Stimulated activated CD4-positive, alpha-beta T cell treated with anti-CD3 and anti-CD28 coated beads, Interleukin-1b, Interleukin-23, amount 100 ng/mL, for 48 hours (primary cell): ENCODE results near the gene HES5.

Experiments
- DNase-seq: peaks from one replicate; pipeline ENCODE4 v3.0.0-alpha.2; 2020

HES5 gene

DNA sequence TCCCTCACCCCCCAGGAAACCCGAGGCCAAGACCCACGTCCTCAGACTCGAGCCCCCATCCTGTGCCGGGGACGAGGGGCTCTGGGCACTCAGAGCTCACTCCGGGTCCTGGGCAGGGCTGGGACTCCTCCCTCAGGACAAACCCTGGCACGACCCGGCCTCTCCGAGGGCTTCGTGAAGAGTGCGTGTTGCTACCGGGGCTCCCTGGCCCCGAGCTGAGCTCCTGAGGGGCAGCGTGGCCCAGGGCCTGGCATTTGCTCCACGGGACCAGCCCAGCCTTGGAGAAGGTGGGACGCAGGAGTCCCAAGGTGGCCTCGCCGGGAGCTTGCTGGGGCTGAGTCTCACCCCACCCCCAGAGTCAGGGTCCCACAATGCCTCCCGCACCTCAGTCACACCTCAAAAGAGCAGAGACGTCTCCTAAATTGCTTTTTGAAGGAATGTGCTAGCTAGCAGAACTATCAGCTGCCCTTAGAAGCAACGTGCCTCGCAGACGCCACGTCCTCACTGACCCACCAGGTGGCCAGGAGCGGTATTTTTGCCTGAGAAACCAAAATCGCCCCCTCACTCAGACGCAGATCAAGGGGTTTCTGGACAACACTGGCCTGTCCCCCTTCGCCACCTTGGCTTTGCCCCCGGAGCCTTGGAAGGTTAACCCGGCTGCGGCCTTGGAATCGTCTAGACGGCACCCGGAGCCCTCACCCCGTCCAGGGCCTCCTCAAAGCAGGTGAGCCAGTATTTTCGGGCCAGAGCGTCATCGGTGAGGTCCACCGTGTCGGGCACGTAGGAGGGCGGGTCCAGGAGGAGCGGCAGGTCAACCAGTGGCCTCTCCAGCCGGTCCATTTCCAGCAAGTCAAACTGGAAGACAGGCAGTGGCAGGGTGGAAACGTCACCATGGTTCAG lies 14.9 kb downstream of the HES5 start:
- no peak for DNase-seq

DNA sequence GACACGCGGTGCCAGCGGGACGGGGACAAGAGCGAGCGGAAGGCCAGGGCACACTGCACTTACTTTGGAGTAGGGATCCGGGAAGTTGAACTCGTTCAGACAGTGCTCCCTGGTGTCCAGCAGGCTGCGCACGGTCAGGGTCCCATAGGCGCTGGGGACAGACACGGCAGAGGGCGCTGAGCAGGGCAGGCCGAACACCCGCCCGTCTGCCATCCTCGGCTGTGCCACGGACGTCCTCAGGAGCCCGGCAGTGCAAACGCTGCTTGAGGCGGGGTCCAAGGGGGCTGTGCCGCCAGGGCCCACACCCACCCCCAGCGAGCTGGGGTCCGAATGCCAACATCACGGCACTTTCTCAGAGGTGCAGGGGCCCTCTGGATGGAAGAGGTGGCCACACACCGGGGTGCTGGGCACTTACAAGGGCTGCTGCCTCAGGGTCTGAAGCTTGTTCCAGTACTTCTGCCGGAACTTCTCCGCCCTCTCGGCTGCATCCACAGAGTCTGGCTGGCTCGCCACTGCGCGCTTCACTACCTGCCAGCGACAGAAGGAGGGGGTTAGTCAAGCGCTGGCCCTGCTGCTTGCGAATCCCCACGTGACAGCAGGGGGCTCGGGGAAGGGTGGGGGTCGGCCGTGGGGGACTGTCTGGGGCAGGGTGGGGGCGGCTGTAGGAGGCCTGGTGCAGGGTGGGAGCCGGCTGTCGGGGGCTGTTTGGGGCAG lies 16.0 kb downstream of the HES5 start:
- no peak for DNase-seq

DNA sequence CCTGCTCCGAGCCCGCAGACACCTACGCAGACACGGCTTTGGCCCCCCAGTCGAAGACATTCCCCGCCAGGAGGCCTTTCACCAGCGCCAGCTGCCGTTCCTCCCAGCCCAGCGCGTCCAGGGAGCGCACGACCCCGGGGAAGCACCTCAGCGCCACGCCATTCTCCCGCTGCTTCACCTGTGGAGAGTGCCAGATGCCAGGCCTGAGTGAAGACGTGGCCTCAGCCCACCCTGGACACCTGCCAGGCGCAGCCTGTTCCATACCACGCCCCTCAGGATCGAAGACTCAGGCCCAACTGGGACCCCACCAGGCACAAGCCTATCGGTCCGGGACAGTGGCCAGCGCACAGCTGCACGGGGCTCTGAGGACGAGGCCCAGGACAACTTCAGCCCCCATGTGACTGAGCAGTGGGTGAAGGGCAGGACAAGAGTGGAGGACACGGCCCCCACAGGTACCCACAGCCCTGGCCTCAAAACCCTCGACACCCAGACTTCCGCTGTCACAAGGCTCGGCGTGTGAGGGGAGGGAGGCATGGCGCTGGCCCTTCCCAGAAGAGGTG lies 17.1 kb downstream of the HES5 start:
- no peak for DNase-seq

DNA sequence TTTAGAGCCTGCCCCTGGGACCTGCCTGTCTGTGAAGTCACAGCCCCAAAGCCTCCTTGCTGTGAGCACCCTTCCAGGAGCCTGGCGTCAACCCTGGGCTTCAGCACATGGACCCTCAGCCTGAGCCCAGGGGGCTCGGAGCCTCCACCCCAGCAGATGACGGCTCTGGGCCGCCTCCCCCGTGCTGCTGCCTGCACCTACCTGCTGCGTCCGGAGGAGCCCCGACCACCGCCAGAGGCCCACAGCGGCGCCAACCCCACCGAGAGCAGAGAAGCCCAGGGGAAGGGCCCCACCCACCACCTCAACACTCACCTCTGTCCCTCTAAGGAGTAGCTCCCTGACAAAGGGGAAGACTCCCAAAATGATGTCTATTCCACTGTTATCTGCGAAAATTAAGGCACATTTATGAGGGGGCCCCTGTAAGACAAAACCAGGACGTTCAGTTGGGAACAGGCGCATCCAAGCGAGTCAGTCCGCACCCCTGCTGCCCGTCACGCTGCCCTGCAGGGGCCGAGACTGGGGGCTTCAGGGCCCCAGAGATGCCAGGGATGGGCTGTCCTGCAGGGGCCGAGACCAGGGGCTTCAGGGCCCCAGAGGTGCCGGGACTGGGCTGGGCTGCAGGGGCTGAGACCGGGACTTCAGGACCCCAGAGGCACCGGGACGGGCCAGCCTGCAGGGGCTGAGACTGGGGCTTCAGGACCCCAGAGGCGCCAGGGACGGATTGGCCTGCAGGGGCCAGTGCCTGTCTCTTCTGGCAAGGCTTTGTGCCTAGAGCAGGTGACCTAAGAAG lies 19.5 kb downstream of the HES5 start:
- DNase-seq = no peak

DNA sequence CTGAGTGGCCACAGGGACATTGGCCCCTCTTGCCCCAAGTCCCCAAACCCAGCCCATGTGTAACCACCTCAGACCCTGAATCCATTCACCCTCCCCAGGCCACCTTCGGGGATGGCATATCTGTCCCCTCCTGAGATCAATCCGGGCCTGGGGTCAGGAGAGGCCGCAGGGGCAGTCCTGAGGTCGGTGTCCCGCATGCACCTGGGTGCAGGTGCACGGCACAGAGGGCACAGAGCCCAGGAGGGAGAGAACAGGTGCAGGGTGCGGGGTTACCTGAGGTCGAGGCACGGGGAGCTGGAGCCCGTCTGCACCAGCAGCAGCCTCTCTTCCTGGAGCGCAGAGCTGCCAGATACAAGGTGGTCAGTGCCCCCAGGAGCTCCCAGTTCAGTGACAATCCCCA lies 20.5 kb downstream of the HES5 start:
- DNase-seq = no peak

DNA sequence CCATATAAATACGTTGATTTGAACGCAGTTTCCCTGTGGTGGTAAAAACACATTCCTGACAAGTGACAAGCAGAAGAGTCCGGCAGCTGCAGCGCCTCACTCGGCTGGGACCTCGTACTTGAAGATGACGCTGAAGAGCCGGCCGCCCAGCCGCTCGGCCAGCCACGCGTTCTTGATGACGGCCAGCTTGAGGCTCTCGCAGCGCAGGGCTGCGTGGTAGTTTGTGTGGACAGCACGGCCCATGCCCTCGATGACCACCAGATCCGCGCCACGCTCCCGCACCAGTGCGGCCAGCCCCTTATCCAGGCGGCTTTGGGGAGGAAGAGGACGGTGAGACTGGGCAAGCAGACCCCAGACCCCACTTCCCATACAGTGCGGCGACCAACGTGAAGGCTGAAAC lies 21.3 kb downstream of the HES5 start:
- DNase-seq = no peak

DNA sequence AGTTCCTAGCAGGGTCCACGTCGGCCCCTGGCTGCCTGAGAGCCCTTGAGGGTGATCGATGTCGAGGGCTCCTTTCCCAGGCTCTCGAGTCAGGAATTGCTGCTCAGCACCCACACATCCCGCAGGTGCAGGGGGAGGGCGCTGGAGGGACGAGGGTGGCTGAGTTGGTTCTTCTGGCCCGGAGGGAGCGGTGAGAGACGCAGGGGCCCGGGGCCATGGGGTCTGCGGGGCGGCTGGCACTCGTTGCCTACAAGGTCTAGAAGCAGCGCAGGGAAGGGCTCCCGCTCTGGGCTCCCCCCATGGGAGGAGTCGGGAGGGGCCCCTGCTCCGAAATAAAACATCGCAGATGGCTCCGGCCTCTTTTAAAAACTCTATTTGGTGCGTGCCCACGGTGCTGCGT lies 21.9 kb downstream of the HES5 start:
- DNase-seq = no peak

DNA sequence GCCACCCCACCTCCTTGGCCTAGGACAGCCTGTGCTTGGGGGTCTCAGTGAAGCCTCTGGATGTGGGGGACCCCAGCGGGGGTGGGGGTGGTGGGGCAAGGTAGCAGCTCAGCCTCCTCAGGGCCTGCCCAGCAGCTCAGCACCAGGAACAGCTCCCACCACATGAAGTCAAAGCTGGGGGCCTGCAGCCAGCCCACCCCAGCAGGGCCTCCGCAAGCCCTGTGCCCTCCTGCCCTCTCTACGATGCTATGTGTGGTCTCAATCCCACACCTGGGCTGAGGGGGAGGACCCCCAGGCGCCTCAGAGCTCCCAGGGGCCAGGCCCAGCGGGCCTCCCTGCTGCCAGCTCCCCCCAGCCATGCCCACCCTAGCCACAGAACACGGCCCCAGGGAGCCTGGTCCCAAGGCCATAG lies 22.3 kb downstream of the HES5 start:
- no peak for DNase-seq

DNA sequence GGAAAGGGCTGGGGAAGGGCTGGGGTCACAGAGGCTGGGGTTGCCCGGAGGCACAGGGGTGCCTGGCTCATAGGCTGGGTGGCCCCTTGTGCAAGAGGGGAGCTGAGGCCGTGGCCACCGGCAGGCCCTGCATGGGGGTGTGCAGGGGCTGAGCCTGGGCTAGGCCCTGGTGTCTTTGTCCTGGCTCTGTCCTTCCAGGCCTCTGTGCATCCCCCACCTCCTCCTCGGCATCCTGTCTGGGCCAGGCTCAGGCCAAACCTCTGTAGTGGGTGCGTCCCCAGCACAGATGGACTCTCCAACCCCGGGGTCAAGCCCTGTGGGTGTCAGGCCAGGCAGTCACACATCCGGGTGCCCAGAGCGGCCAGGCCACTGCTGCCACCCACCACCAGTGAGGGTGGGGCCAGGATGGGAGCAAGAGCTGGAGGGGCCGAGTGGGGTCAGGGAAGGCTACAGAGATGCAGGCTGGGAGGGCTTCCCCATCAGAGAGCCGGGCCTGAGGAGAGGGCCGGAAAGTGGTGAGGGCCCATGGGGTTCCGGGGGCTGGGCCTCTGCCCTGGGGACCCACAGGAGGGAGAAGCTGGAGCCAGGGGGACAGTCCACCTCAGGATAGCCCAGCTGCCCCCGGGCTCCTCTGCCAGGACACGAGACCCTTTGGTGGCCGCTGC lies 23.0 kb downstream of the HES5 start:
- no peak for DNase-seq

DNA sequence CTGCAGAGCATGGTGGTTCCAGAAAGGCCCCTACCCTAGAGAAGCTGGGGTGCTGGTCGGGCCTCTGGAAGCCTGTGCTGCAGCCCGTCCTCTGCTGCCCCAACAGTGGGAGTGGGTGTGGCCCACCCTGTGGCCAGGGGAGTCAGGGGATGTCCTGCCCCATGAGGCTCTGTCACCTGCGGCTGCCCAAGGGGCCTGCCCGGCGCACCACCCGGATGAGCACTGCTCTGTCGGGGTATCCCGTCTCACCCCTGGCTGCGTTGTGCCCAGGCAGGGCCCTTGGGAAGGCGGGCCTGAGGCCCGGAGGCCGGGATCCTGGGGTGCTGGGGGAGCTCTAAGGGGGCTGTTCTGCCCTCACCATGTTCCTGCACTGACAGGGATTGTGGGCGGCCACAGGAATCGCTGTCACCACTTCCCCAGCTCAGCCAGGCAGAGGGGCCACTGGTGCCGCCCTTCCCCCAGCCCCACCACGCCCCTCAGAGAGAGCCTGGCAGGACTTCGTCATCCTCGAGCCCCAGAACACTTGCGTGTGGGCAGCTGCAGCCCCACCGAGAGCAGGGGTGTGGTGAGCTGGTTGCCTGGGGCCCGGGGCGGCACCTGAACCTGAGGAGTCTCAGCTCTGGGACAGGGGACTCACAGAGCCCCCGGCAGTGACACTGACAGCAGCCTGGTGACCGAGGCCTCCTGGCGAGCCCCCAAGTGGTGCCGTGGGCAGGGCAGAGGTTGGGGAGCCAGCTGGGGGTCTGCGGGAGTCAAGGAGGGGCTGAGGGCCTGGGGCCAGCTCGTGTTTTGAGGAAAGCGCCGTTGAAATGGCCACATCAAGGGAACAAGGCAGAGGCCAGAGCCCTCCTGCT lies 23.8 kb downstream of the HES5 start:
- DNase-seq = no peak

DNA sequence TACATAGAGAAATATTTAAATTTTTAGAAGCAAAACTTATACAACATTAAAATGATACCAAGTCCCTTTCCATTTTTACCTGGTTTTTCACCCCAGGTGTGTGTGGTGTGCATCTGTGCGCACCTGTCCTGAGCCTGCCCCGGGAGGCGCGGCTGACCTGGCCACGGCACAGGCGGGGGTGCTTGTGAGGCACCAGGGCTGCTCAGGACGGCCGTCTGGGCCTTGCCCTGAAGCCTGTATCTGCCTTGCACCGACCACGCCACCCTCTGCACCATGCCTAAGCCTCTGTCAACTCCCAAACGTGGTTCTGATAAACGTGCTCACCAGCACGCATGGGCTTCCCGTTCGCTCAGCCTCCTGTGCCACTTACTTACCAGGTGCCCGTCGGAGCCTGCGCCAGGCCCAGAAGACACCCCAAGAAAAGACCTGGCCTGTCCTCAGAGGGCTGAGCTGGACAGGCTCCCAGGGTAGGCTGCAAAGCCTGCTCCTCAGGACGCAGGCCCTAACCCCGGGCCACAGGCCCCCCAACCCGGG lies 24.5 kb downstream of the HES5 start:
- DNase-seq = no peak

DNA sequence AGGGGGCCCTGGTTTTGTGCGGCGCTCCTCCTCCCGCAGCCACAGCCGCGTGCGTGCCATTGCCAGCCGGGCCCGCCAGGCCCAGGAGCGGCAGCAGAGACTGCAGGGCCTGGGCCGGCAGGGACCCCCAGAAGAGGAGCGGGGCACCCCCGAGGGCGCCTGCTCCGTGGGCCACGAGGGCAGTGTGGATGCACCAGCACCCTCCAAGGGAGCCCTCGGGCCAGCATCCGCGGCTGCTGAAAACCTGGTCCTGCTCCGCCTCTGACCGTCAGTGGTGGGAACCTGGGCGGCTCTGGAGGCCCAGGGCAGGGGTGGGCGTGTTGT lies 25.2 kb downstream of the HES5 start:
- DNase-seq = no peak

DNA sequence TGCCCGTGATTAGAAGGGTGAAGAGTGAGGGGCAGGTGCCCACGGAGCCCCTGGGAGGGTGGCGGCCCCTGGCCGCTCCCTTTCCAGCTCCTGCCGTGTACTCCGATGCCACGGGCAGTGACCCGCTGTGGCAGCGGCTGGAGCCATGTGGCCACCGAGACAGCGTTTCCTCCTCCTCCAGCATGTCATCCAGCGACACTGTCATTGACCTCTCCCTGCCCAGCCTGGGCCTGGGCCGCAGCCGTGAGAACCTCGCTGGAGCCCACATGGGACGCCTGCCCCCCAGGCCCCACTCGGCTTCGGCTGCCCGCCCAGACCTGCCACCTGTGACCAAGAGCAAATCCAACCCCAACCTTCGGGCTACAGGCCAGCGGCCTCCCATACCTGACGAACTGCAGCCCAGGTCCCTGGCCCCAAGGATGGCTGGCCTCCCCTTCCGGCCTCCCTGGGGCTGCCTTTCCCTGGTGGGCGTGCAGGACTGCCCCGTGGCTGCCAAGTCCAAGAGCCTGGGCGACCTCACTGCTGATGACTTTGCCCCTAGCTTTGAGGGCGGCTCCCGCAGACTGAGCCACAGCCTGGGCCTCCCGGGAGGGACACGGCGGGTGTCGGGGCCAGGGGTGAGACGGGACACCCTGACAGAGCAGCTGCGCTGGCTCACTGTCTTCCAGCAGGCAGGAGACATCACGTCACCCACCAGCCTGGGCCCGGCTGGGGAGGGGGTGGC lies 25.7 kb downstream of the HES5 start:
- DNase-seq = no peak

DNA sequence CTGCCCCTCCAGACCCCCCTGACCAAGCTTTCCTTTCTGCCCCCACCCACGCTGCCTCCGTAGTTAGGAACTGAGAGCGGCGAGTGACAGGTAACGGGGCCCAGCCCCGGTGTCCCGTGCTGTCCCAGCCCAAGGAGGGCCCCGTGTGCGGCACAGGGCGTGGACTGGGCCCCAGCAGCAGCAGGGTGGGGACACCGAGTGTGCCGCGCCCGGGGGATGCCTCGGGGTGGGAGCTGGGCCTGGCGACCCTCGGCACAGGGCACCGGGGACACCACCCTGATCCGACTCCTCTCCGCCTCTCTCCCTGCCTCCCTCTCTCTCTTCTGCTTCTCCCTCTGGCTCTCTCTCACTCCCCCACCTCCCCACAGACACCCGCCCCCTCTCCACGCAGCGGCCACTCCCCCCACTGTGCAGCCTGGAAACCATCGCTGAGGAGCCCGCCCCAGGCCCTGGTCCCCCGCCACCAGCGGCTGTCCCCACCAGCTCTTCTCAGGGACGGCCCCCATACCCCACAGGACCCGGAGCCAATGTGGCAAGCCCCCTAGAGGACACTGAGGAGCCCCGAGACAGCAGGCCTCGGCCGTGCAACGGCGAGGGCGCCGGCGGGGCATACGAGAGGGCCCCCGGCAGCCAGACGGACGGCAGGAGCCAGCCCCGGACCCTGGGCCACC lies 26.4 kb downstream of the HES5 start:
- DNase-seq = no peak

DNA sequence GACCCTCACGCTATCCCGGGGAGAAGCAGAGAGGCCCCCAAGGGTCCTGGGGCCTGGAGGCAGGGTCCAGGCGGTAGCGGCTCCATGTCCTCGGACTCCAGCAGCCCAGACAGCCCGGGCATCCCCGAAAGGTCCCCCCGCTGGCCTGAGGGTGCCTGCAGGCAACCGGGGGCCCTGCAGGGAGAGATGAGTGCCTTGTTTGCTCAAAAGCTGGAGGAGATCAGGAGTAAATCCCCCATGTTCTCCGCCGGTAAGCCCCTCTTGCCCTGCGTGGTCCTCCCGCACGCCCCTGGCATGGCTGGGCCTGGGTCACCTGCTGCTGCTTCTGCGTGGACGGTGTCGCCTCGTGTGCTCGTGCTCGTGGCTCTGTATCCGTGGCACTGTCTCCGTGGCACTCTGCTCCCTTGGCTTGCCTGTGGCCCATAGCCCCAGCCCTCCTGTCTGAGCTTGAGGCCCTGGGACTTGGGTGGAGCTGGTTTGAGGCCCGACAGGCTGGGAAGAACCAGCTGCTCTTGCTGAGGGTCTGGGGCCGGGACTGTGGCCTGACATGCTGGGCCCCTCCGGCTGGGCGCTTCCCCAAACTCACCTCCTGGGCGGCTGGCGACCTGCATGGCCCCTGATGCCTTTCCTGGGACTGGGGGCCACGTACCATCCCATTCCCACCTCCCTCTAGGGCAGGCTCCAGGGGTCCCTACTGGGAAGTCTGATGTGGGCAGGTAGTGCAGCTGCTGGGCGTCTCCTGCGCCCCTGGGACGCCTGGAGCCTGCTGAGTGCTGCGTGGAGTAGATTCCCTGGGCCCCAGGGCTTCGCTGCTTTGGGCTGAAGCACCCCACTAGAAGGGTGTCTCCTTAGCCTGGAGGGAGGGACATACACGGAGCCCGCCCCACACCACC lies 27.2 kb downstream of the HES5 start:
- no peak for DNase-seq

DNA sequence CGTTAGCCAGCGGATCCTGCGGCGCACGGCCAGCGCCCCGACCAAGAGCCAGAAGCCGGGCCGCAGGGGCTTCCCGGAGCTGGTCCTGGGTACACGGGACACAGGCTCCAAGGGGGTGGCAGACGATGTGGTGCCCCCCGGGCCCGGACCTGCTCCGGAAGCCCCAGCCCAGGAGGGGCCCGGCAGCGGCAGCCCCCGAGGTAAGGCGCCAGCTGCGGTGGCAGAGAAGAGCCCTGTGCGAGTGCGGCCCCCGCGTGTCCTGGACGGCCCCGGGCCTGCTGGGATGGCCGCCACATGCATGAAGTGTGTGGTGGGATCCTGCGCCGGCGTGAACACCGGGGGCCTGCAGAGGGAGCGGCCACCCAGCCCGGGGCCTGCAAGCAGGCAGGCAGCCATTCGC lies 27.9 kb downstream of the HES5 start:
- DNase-seq = no peak

DNA sequence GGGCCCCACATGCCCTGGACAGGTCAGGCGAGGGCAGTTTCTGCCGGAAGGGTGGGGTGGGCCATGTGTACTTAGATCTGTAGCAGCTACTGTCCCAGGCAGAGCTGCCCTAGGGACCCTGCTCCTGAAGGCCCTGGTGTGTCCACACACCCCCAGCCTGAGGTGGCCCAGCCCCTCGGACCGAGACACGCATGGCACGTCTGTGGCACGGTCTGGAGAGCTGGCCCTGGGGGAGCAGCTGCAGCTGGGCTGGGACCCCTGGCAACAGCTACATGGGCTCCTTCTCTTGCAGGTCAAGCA lies 28.3 kb downstream of the HES5 start:
- no peak for DNase-seq

DNA sequence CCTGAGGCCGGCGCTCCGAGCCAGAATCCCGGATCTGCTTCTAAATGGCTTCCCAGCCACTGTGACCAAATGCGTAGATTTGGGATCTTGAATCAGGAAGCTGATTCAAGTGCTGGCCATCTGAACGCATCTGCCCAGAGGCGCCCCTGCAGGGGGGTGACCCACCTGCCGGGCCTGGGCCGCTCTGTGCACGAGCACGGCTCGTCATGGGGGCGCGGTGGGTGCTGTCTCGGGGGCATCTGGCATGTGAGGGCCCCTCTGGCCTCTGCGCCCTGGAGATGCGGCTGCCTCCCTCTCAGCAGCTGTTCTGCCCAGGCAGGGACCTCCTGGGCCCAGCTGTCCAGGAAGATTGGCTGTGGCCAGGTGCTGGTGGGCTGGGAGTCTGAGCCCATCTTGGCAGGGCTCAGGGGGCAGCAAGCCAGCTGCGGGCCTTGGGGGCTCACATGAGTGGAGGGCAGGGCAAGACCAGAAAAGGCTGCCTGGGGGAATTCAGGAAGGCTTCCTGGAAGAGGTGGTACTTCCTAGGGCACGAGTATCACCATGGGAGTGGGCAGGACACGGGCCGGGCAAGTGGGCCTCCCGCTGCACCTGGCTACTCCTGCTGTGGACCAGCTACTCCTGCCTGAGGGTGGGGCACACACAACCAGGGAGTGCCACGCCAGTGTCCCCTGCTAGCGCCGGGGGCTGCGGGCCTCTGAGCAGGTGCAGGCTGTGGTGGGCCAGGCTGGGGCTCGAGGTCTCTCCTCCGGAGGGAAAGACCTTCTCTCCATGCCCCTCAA lies 28.8 kb downstream of the HES5 start:
- no peak for DNase-seq
